B cell (primary cell): ENCODE results near the gene AUTS2. TPM values are rescaled to one million over a fixed set of nuclear protein-coding genes. Genes with fewer than 3 reads are reported as not detected.
A peak's percentile ranks its signal among the peaks of the same experiment; 100 is the strongest.
"Not testable (repeated sequence)": the region's sequence is repeated elsewhere in the genome, so short reads cannot be mapped to it uniquely, and the experiment has no call there.

ENCODE experiments used
- ATAC-seq: fragments of 200-7000 bp; cut with Tn5 transposase; one replicate; pipeline ENCODE4 v1.10.0; 2021; ENCODE audit warnings: low read depth, mild to moderate bottlenecking, moderate number of reproducible peaks, moderate library complexity
- CTCF ChIA-PET: fragments of 350-600 bp; sonication (Branson Sonifier 250); formaldehyde crosslinking; loops from one replicate; lab custom pipeline; 2021; ENCODE audit warnings: antibody characterized with exemption, inconsistent platforms; lab: Charles Lee
- POLR2A ChIA-PET: fragments of 350-600 bp; sonication (Branson Sonifier 250); formaldehyde crosslinking; loops from one replicate; lab custom pipeline; 2021; ENCODE audit warnings: antibody characterized with exemption; lab: Charles Lee
- DNase-seq: peaks from one replicate; pipeline ENCODE4 v3.0.0; 2013
- H2AFZ ChIP-seq: 2 replicates; pipeline ENCODE4 v1.6.1; 2012; ENCODE audit warnings: mild to moderate bottlenecking, low read depth, low read length; ENCODE audit not compliant: insufficient read depth, poor library complexity, severe bottlenecking
- H3K27ac ChIP-seq, 2 donors: 1 replicate in 1 of 2; 2 replicates in 1 of 2; pipeline ENCODE4 v1.5.1; 2012 to 2013; ENCODE audit warnings: low read length in 2 of 2, mild to moderate bottlenecking in 2 of 2, moderate library complexity in 1 of 2
- H3K27me3 ChIP-seq, 4 experiments: fragments of 200-600 bp in 1 of 4; sonication (generic) in 1 of 4; replicated peaks in 1 of 4; 1 replicate in 2 of 4; 2 replicates in 2 of 4; pipeline versions ENCODE4 v1.6.1 to v1.7.0; 2013 to 2016; ENCODE audit warnings: low read length in 3 of 4, mild to moderate bottlenecking in 2 of 4, mixed read lengths in 1 of 4, moderate library complexity in 1 of 4; ENCODE audit not compliant: insufficient read depth in 4 of 4, control insufficient read depth in 3 of 4; ENCODE audit errors: control extremely low read depth in 1 of 4
- H3K36me3 ChIP-seq, 2 experiments: replicated peaks in 1 of 2; 1 replicate in 1 of 2; 2 replicates in 1 of 2; pipeline versions ENCODE4 v1.6.1 to v1.7.1; 2013; ENCODE audit warnings: low read length in 1 of 2; ENCODE audit not compliant: insufficient read depth in 2 of 2, control insufficient read depth in 1 of 2; ENCODE audit errors: control extremely low read depth in 1 of 2, extremely low read depth in 1 of 2
- H3K4me1 ChIP-seq, 2 donors: fragments of 200-600 bp in 1 of 2; sonication (generic) in 1 of 2; 1 replicate in 1 of 2; 2 replicates in 1 of 2; pipeline versions ENCODE4 v1.5.1 to v1.6.1; 2013 to 2017; ENCODE audit warnings: low read length in 2 of 2; ENCODE audit not compliant: control insufficient read depth in 2 of 2, insufficient read depth in 2 of 2
- H3K4me2 ChIP-seq: replicated peaks from 2 replicates; pipeline ENCODE3; 2012; ENCODE audit warnings: mild to moderate bottlenecking, low read depth, low read length; ENCODE audit not compliant: poor library complexity, severe bottlenecking
- H3K4me3 ChIP-seq, 5 experiments: fragments of 200-600 bp in 1 of 5; sonication (generic) in 1 of 5; 1 replicate in 3 of 5; 2 replicates in 2 of 5; pipeline versions ENCODE4 v1.5.1 to v1.7.0; 2011 to 2016; ENCODE audit warnings: low read length in 4 of 5, mild to moderate bottlenecking in 4 of 5, low read depth in 2 of 5, control low read depth in 1 of 5, moderate library complexity in 1 of 5; ENCODE audit not compliant: insufficient read depth in 1 of 5; ENCODE audit errors: control extremely low read depth in 1 of 5, extremely low read depth in 1 of 5
- H3K79me2 ChIP-seq: fragments of 200-600 bp; sonication (generic); one replicate; pipeline ENCODE4 v1.6.0; 2016; ENCODE audit warnings: low read length; ENCODE audit not compliant: control insufficient read depth, insufficient read depth
- H3K9ac ChIP-seq: fragments of 200-600 bp; sonication (generic); 2 replicates; pipeline ENCODE4 v1.6.1; 2017; ENCODE audit warnings: mild to moderate bottlenecking, low read length, moderate library complexity
- H3K9me3 ChIP-seq, 3 donors: one replicate each; pipeline versions ENCODE4 v1.6.1 to v1.7.1; 2013; ENCODE audit warnings: low read length in 2 of 3; ENCODE audit not compliant: control insufficient read depth in 2 of 3, insufficient read depth in 1 of 3; ENCODE audit errors: control extremely low read depth in 1 of 3
- H4K20me1 ChIP-seq: 2 replicates; pipeline ENCODE4 v1.6.0; 2012; ENCODE audit warnings: mild to moderate bottlenecking, low read length; ENCODE audit not compliant: insufficient read depth, control insufficient read depth, poor library complexity, severe bottlenecking
- H3K27ac Mint-ChIP-seq: one replicate; pipeline ENCODE4 v1.8.0; 2021; ENCODE audit warnings: mixed read lengths
- H3K27me3 Mint-ChIP-seq: one replicate; pipeline ENCODE4 v1.8.0; 2021; ENCODE audit warnings: mixed read lengths
- H3K4me1 Mint-ChIP-seq: one replicate; pipeline ENCODE4 v1.8.0; 2021; ENCODE audit warnings: mixed read lengths
- H3K4me3 Mint-ChIP-seq: one replicate; pipeline ENCODE4 v1.8.0; 2021; ENCODE audit warnings: mixed read lengths
- H3K9me3 Mint-ChIP-seq: one replicate; pipeline ENCODE4 v1.8.0; 2022; ENCODE audit warnings: mixed read lengths; ENCODE audit not compliant: insufficient read depth
- CTCF ChIP-seq: fragments of 200-600 bp; IDR thresholded peaks from one replicate; pipeline ENCODE4 v1.8.0; 2022; ENCODE audit warnings: antibody characterized with exemption, mild to moderate bottlenecking
- EZH2 ChIP-seq: IDR thresholded peaks from 2 replicates; pipeline ENCODE4 v1.6.1; 2012; ENCODE audit warnings: borderline replicate concordance, low read depth, mild to moderate bottlenecking, moderate library complexity, low read length; ENCODE audit not compliant: insufficient read depth, poor library complexity, severe bottlenecking
- WGBS: methylation state at CpG from one replicate; pipeline ENCODE4 v1.1.5; 2013; ENCODE audit warnings: missing lambda C conversion rate; ENCODE audit not compliant: insufficient coverage; 5-methylcytosine and 5-hydroxymethylcytosine counted together
- intact Hi-C: fragments of 100-400 bp; cut with micrococcal nuclease; formaldehyde crosslinking; loops from one replicate; pipeline ENCODE4 v1.10.0; 2022
- polyA plus RNA-seq: library from polyadenylated mRNA; depleted of rRNA; stranded (reverse); fragments of >200 nt; gene quantifications from 2 replicates; pipeline ENCODE4 v1.2.3, GENCODE V29; 2012
- total RNA-seq, 2 donors: library from RNA; stranded (reverse); fragments of 120-200 nt in 1 of 2; gene quantifications; 1 replicate in 1 of 2; 2 replicates in 1 of 2; pipeline versions ENCODE4 v1.2.3 to v1.2.4, GENCODE V29; 2013 to 2022

AUTS2 gene
- total and polyA plus RNA-seq, 2 donors (not counting 1 experiment from before 2014, with no cell fraction given), result 22.3 to 35.0 TPM

GRCh38 chr7:70646536-70647248 is 1048.4 kb downstream of the AUTS2 start:
- ATAC-seq, result no peak
- no peaks in the 10 kb centered on the region for H3K27me3 ChIP-seq
- H2AFZ ChIP-seq, result no peak overlapping the region
- Mint-ChIP-seq H3K4me1 (no peaks in the 10 kb centered on the region), H3K27me3 (no peaks in the 10 kb centered on the region), H3K4me3 (no peak overlapping the region), H3K9me3 (peaks cover 2% of the 10 kb centered on the region), H3K27ac (no peak overlapping the region)
- WGBS, result 95% methylated on average over 14 of the region's 14 CpGs
- no peaks in the 10 kb centered on the region for H3K4me1 ChIP-seq
- no peaks in the 10 kb centered on the region for H3K79me2 ChIP-seq
- H3K27ac ChIP-seq, result no peak overlapping the region
- ChIA-PET POLR2A (no interaction called here), CTCF (no interaction called here)
- H3K9ac ChIP-seq, result no peak overlapping the region
- no peaks in the 10 kb centered on the region for H4K20me1 ChIP-seq
- no peak for DNase-seq
- intact Hi-C loops, result no loop called here
- peaks cover 0 to 4% (median 0%) of the 10 kb centered on the region in 3 donors for H3K9me3 ChIP-seq
- no peaks in the 10 kb centered on the region for H3K36me3 ChIP-seq
- H3K4me2 ChIP-seq, result no peak overlapping the region
- TF ChIP-seq EZH2 (no peak), CTCF (no peak)
- no peak overlapping the region for H3K4me3 ChIP-seq

- peak; percentile 9 for DNase-seq
- H3K27ac Mint-ChIP-seq, result no peak overlapping the region
- no peaks in the 10 kb centered on the region for H3K9me3 Mint-ChIP-seq
- Histone ChIP-seq H2AFZ (no peak overlapping the region), H4K20me1 (no peaks in the 10 kb centered on the region), H3K9me3 (no peaks in the 10 kb centered on the region), H3K9ac (no peak overlapping the region), H3K36me3 (no peaks in the 10 kb centered on the region), H3K4me2 (no peak overlapping the region), H3K27ac (no peak overlapping the region), H3K27me3 (no peaks in the 10 kb centered on the region), H3K4me3 (no peak overlapping the region), H3K79me2 (no peaks in the 10 kb centered on the region), H3K4me1 (no peaks in the 10 kb centered on the region)
- no peaks in the 10 kb centered on the region for H3K27me3 Mint-ChIP-seq
- H3K4me1 Mint-ChIP-seq, result no peaks in the 10 kb centered on the region
- no peak overlapping the region for H3K4me3 Mint-ChIP-seq
- CTCF ChIA-PET, result no interaction called here
- no peak for TF ChIP-seq CTCF
- TF ChIP-seq EZH2, result no peak
- intact Hi-C loops, result no loop called here
- POLR2A ChIA-PET, result no interaction called here
- 18% methylated on average over 2 of the region's 9 CpGs for WGBS
- ATAC-seq, result peak; percentile 31
Measured at GRCh38 chr7:70647801-70648498, 1049.7 kb downstream of the AUTS2 start.

- H3K4me3 ChIP-seq, H3K4me2 ChIP-seq, ATAC-seq, H2AFZ ChIP-seq, H3K36me3 ChIP-seq, H3K4me1 Mint-ChIP-seq, DNase-seq, H3K79me2 ChIP-seq, H3K27me3 Mint-ChIP-seq, CTCF ChIA-PET, H3K9me3 Mint-ChIP-seq, H4K20me1 ChIP-seq, POLR2A ChIA-PET, H3K4me1 ChIP-seq, H3K9me3 ChIP-seq, H3K27me3 ChIP-seq, H3K27ac Mint-ChIP-seq, H3K27ac ChIP-seq, H3K4me3 Mint-ChIP-seq, intact Hi-C loops, H3K9ac ChIP-seq: not testable (repeated sequence)
- WGBS, result 88% methylated on average over 4 of the region's 7 CpGs
Measured at GRCh38 chr7:70648499-70648861, 1050.2 kb downstream of the AUTS2 start.
